PC-9 (cell line): ENCODE measurements around the gene DIS3L. TPM values are rescaled to one million over a fixed set of nuclear protein-coding genes. Genes with fewer than 3 reads are reported as not detected.

Experiments
- BruUV-seq: library from RNA; stranded (reverse); fragments of 400-500 nt; replicated peaks from 2 replicates; lab custom pipeline; 2021; lab: Mats Ljungman, UMichigan
- CTCF ChIA-PET: fragments of 300-600 bp; sonication (Branson Sonifier 250); formaldehyde crosslinking; loops from one replicate; lab custom pipeline; 2022; ENCODE audit warnings: antibody characterized with exemption; lab: Charles Lee
- POLR2A ChIA-PET: fragments of 300-600 bp; sonication (Branson Sonifier 250); formaldehyde crosslinking; loops from one replicate; lab custom pipeline; 2022; ENCODE audit warnings: antibody characterized with exemption; ENCODE audit not compliant: unreplicated experiment; lab: Charles Lee
- DNase-seq, 2 experiments: peaks; one replicate each; pipeline versions ENCODE4 v3.0.0 to v3.0.0-alpha.2; 2015 to 2022; ENCODE audit warnings: mixed read lengths in 1 of 2
- H2AFZ ChIP-seq: fragments of 200-600 bp; sonication (generic); 2 replicates; pipeline ENCODE4 v1.8.1; 2017; ENCODE audit warnings: antibody characterized with exemption
- H3F3A ChIP-seq: fragments of 200-600 bp; sonication (generic); 2 replicates; pipeline ENCODE4 v1.8.1; 2017; ENCODE audit warnings: antibody characterized with exemption, mild to moderate bottlenecking, low read depth; ENCODE audit not compliant: insufficient read depth
- H3K27ac ChIP-seq: fragments of 200-600 bp; sonication (generic); 2 replicates; pipeline ENCODE4 v1.6.1; 2016; ENCODE audit warnings: mixed run types
- H3K27me3 ChIP-seq: fragments of 200-600 bp; sonication (generic); 2 replicates; pipeline ENCODE4 v1.6.1; 2016; ENCODE audit warnings: low read depth, mixed run types; ENCODE audit not compliant: insufficient read depth
- H3K36me3 ChIP-seq: fragments of 200-600 bp; sonication (generic); 2 replicates; pipeline ENCODE4 v1.6.1; 2016; ENCODE audit warnings: low read depth, mixed run types
- H3K4me1 ChIP-seq: fragments of 200-600 bp; sonication (generic); replicated peaks from 2 replicates; pipeline ENCODE4 v1.6.1; 2016; ENCODE audit warnings: mixed run types; ENCODE audit not compliant: insufficient read depth
- H3K4me2 ChIP-seq: fragments of 200-600 bp; sonication (generic); 2 replicates; pipeline ENCODE4 v1.6.1; 2017; ENCODE audit warnings: mixed run types
- H3K4me3 ChIP-seq: fragments of 200-600 bp; sonication (generic); 2 replicates; pipeline ENCODE4 v1.6.1; 2016; ENCODE audit warnings: mixed run types
- H3K79me2 ChIP-seq: fragments of 200-600 bp; sonication (generic); 2 replicates; pipeline ENCODE4 v1.6.1; 2017; ENCODE audit warnings: low read depth, mixed run types
- H3K9me2 ChIP-seq: fragments of 200-600 bp; sonication (generic); 2 replicates; pipeline ENCODE4 v1.8.1; 2017; ENCODE audit warnings: mild to moderate bottlenecking; ENCODE audit not compliant: insufficient read depth
- H3K9me3 ChIP-seq: fragments of 200-600 bp; sonication (generic); 2 replicates; pipeline ENCODE4 v1.8.1; 2016; ENCODE audit warnings: low read depth; ENCODE audit not compliant: insufficient read depth
- H4K20me1 ChIP-seq: fragments of 200-600 bp; sonication (generic); 2 replicates; pipeline ENCODE4 v1.8.1; 2017; ENCODE audit not compliant: insufficient read depth
- CTCF ChIP-seq: fragments of 200-600 bp; sonication (generic); conservative IDR thresholded peaks from 2 replicates; pipeline ENCODE4 v1.6.1; 2017; ENCODE audit warnings: mixed run types, antibody characterized with exemption, mild to moderate bottlenecking, moderate library complexity
- EZH2 ChIP-seq: fragments of 200-600 bp; sonication (generic); IDR thresholded peaks from 2 replicates; pipeline ENCODE4 v1.8.0; 2017; ENCODE audit warnings: antibody characterized with exemption, low read depth
- intact Hi-C: fragments of 100-400 bp; cut with micrococcal nuclease; formaldehyde crosslinking; loops from one replicate; pipeline ENCODE4 v1.10.0; 2022; ENCODE audit not compliant: unreplicated experiment
- total RNA-seq: library from RNA; stranded (reverse); gene quantifications from 2 replicates; pipeline ENCODE4 v1.2.3, GENCODE V29; 2021

The DIS3L gene
- total RNA-seq, 1 experiment from 2014 or later = 27.7 TPM

GRCh38 chr15:66310786-66311185 lies 17.4 kb downstream of the DIS3L start:
- H3K36me3 ChIP-seq = no peaks in the 10 kb centered on the region
- H3K27me3 ChIP-seq = no peaks in the 10 kb centered on the region
- no peak for DNase-seq
- no peaks in the 10 kb centered on the region for H3K9me2 ChIP-seq
- BruUV-seq = no TSS peak
- no peaks in the 10 kb centered on the region for H3K79me2 ChIP-seq
- H3F3A ChIP-seq = no peaks in the 10 kb centered on the region
- no peaks in the 10 kb centered on the region for H3K4me1 ChIP-seq
- no peaks in the 10 kb centered on the region for H4K20me1 ChIP-seq
- intact Hi-C loops = no loop called here
- CTCF ChIA-PET = no interaction called here
- no peak overlapping the region for H3K27ac ChIP-seq
- no peak overlapping the region for H3K4me2 ChIP-seq
- H3K9me3 ChIP-seq = no peaks in the 10 kb centered on the region
- no peak overlapping the region for H2AFZ ChIP-seq
- TF ChIP-seq CTCF (no peak), EZH2 (no peak)
- H3K4me3 ChIP-seq = no peak overlapping the region
- POLR2A ChIA-PET = no interaction called here

- BruUV-seq = no TSS peak
- Histone ChIP-seq H3K9me3 (no peaks in the 10 kb centered on the region), H3K4me1 (no peaks in the 10 kb centered on the region), H3K4me3 (no peak overlapping the region), H3F3A (no peaks in the 10 kb centered on the region), H3K4me2 (no peak overlapping the region), H3K9me2 (no peaks in the 10 kb centered on the region), H3K79me2 (no peaks in the 10 kb centered on the region), H3K27me3 (no peaks in the 10 kb centered on the region), H3K36me3 (no peaks in the 10 kb centered on the region), H3K27ac (no peak overlapping the region), H2AFZ (no peak overlapping the region), H4K20me1 (no peaks in the 10 kb centered on the region)
- intact Hi-C loops = no loop called here
- TF ChIP-seq EZH2 = no peak
- no peak for TF ChIP-seq CTCF
- ChIA-PET POLR2A (interaction anchor here (0.5 to 0.6 kb wide), 2 partner anchors 10 to 17 kb away, joined by 3 to 5 read pairs; no protein-coding TSS in a partner anchor), CTCF (no interaction called here)
- DNase-seq = no peak
Observed at GRCh38 chr15:66312144-66312543, 18.8 kb downstream of the DIS3L start.

GRCh38 chr15:66323312-66323928 lies 30.1 kb downstream of the DIS3L start:
- TF ChIP-seq EZH2 = no peak
- TF ChIP-seq CTCF = no peak
- H3K27me3 ChIP-seq = no peaks in the 10 kb centered on the region
- H2AFZ ChIP-seq = no peak overlapping the region
- ChIA-PET POLR2A (no interaction called here), CTCF (interaction anchor here (0.6 kb wide), 1 partner anchor 47 kb away, joined by 3 read pairs; no protein-coding TSS in a partner anchor)
- no peaks in the 10 kb centered on the region for H4K20me1 ChIP-seq
- H3K36me3 ChIP-seq = no peaks in the 10 kb centered on the region
- H3K79me2 ChIP-seq = no peaks in the 10 kb centered on the region
- intact Hi-C loops = no loop called here
- H3K4me3 ChIP-seq = no peak overlapping the region
- no peaks in the 10 kb centered on the region for H3K4me1 ChIP-seq
- no TSS peak for BruUV-seq
- no peaks in the 10 kb centered on the region for H3K9me2 ChIP-seq
- no peaks in the 10 kb centered on the region for H3F3A ChIP-seq
- no peak for DNase-seq
- no peak overlapping the region for H3K4me2 ChIP-seq
- H3K9me3 ChIP-seq = no peaks in the 10 kb centered on the region
- H3K27ac ChIP-seq = no peak overlapping the region
